GM19025 (cell line): ENCODE measurements around the gene AK4.
"Not testable (repeated sequence)": the region's sequence is repeated elsewhere in the genome, so short reads cannot be mapped to it uniquely, and the experiment has no call there.

ENCODE experiments used
- ATAC-seq: cut with Tn5 transposase; IDR thresholded peaks from one replicate; pipeline ENCODE4 v1.9.1; 2021; ENCODE audit warnings: mild to moderate bottlenecking, low read depth, moderate library complexity; ENCODE audit not compliant: unreplicated experiment

AK4 gene

GRCh38 chr1:65150108-65150463 lies 2.1 kb downstream of the AK4 start:
- no peak for ATAC-seq

GRCh38 chr1:65150583-65151263 lies 2.7 kb downstream of the AK4 start:
- ATAC-seq = no peak

- ATAC-seq = no peak
Measured at GRCh38 chr1:65151641-65152040, 3.6 kb downstream of the AK4 start.

GRCh38 chr1:65153635-65154034 lies 5.6 kb downstream of the AK4 start:
- no peak for ATAC-seq

GRCh38 chr1:65156910-65157545 lies 9.0 kb downstream of the AK4 start:
- ATAC-seq = no peak

GRCh38 chr1:65157546-65157941 lies 9.5 kb downstream of the AK4 start:
- no peak for ATAC-seq

- ATAC-seq = not testable (repeated sequence)
Measured at GRCh38 chr1:65159291-65159688, 11.3 kb downstream of the AK4 start.

- no peak for ATAC-seq
Measured at GRCh38 chr1:65159801-65160523, 12.0 kb downstream of the AK4 start.

- ATAC-seq = no peak
Measured at GRCh38 chr1:65163201-65163805, 15.3 kb downstream of the AK4 start.

- not testable (repeated sequence) for ATAC-seq
Measured at GRCh38 chr1:65164101-65164500, 16.1 kb downstream of the AK4 start.

- ATAC-seq = no peak
Measured at GRCh38 chr1:65164633-65165032, 16.6 kb downstream of the AK4 start.

- no peak for ATAC-seq
Measured at GRCh38 chr1:65165269-65165993, 17.4 kb downstream of the AK4 start.

GRCh38 chr1:65166572-65167305 lies 18.7 kb downstream of the AK4 start:
- no peak for ATAC-seq

GRCh38 chr1:65167586-65168242 lies 19.7 kb downstream of the AK4 start:
- no peak for ATAC-seq

- ATAC-seq = no peak
Measured at GRCh38 chr1:65168867-65169266, 20.9 kb downstream of the AK4 start.

GRCh38 chr1:65170511-65171142 lies 22.6 kb downstream of the AK4 start:
- no peak for ATAC-seq

GRCh38 chr1:65172936-65173690 lies 25.1 kb downstream of the AK4 start:
- no peak for ATAC-seq

GRCh38 chr1:65174585-65174984 lies 26.6 kb downstream of the AK4 start:
- ATAC-seq = peak; percentile 62
